Mesenchymal stem cell (in vitro differentiated cells and primary cell): ENCODE data around the gene PDZK1.
"Not testable (repeated sequence)": the region's sequence is repeated elsewhere in the genome, so short reads cannot be mapped to it uniquely, and the experiment has no call there.

Source experiments
- DNase-seq: peaks from one replicate; pipeline ENCODE4 v3.0.0-alpha.2; 2013
- H2AFZ ChIP-seq: one replicate; pipeline ENCODE4 v1.6.1; 2013; ENCODE audit warnings: low read depth, mild to moderate bottlenecking, control low read depth, inconsistent platforms, low read length, moderate library complexity
- H2AK5ac ChIP-seq: 2 replicates; pipeline ENCODE4 v1.6.1; 2013; ENCODE audit warnings: low read length, moderate library complexity, mild to moderate bottlenecking, inconsistent platforms; ENCODE audit not compliant: severe bottlenecking
- H2BK120ac ChIP-seq: one replicate; pipeline ENCODE4 v1.6.1; 2013; ENCODE audit warnings: low read depth, mild to moderate bottlenecking, inconsistent platforms, low read length, moderate library complexity
- H2BK12ac ChIP-seq, 2 experiments: one replicate each; pipeline ENCODE4 v1.6.1; 2013; ENCODE audit warnings: inconsistent platforms in 2 of 2, low read length in 2 of 2, mild to moderate bottlenecking in 2 of 2, moderate library complexity in 2 of 2, control low read depth in 1 of 2
- H2BK15ac ChIP-seq: one replicate; pipeline ENCODE4 v1.6.1; 2013; ENCODE audit warnings: mild to moderate bottlenecking, low read depth, inconsistent platforms; ENCODE audit not compliant: poor library complexity, severe bottlenecking
- H2BK5ac ChIP-seq: 2 replicates; pipeline ENCODE4 v1.6.1; 2013; ENCODE audit warnings: low read depth, mild to moderate bottlenecking, low read length, control low read depth, inconsistent platforms; ENCODE audit not compliant: poor library complexity, severe bottlenecking
- H3K14ac ChIP-seq, 2 experiments: one replicate each; pipeline ENCODE4 v1.6.1; 2013; ENCODE audit warnings: inconsistent platforms in 2 of 2, low read length in 2 of 2, control low read depth in 1 of 2, mild to moderate bottlenecking in 1 of 2, moderate library complexity in 1 of 2
- H3K18ac ChIP-seq, 2 experiments: one replicate each; pipeline ENCODE4 v1.6.1; 2013; ENCODE audit warnings: inconsistent platforms in 2 of 2, low read length in 2 of 2, control low read depth in 1 of 2, low read depth in 1 of 2, mild to moderate bottlenecking in 1 of 2
- H3K23ac ChIP-seq, 2 experiments: one replicate each; pipeline ENCODE4 v1.6.1; 2013; ENCODE audit warnings: inconsistent platforms in 2 of 2, low read length in 2 of 2, mild to moderate bottlenecking in 2 of 2, moderate library complexity in 2 of 2, control low read depth in 1 of 2
- H3K27ac ChIP-seq: 2 replicates; pipeline ENCODE4 v1.5.1; 2013; ENCODE audit warnings: mild to moderate bottlenecking, moderate library complexity, low read length, control low read depth, inconsistent platforms; ENCODE audit not compliant: poor library complexity, severe bottlenecking
- H3K27me3 ChIP-seq, 2 experiments: 2 replicates each; pipeline versions ENCODE4 v1.6.1 to v1.7.0; 2013; ENCODE audit warnings: low read length in 2 of 2, mild to moderate bottlenecking in 2 of 2, moderate library complexity in 2 of 2, control low read depth in 1 of 2, inconsistent platforms in 1 of 2; ENCODE audit not compliant: control insufficient read depth in 1 of 2, insufficient read depth in 1 of 2
- H3K36me3 ChIP-seq, 2 experiments: 2 replicates each; pipeline versions ENCODE4 v1.6.1 to v1.7.0; 2013; ENCODE audit warnings: low read length in 2 of 2, control low read depth in 1 of 2, inconsistent platforms in 1 of 2, low read depth in 1 of 2, mild to moderate bottlenecking in 1 of 2; ENCODE audit not compliant: insufficient read depth in 2 of 2, control insufficient read depth in 1 of 2
- H3K4ac ChIP-seq, 2 experiments: one replicate each; pipeline ENCODE4 v1.6.1; 2013; ENCODE audit warnings: inconsistent platforms in 2 of 2, low read length in 2 of 2, mild to moderate bottlenecking in 2 of 2, moderate library complexity in 2 of 2, control low read depth in 1 of 2, low read depth in 1 of 2
- H3K4me1 ChIP-seq: 2 replicates; pipeline ENCODE4 v1.6.1; 2013; ENCODE audit warnings: low read depth, low read length, control low read depth; ENCODE audit not compliant: control insufficient read depth, insufficient read depth
- H3K4me2 ChIP-seq: 2 replicates; pipeline ENCODE4 v1.6.1; 2013; ENCODE audit warnings: low read length, mild to moderate bottlenecking, inconsistent platforms; ENCODE audit not compliant: poor library complexity, severe bottlenecking
- H3K4me3 ChIP-seq, 2 experiments: 2 replicates each; pipeline versions ENCODE4 v1.5.1 to v1.7.0; 2013; ENCODE audit warnings: low read length in 2 of 2, mild to moderate bottlenecking in 2 of 2, control low read depth in 1 of 2, low read depth in 1 of 2; ENCODE audit not compliant: insufficient read depth in 1 of 2
- H3K79me1 ChIP-seq: replicated peaks from 2 replicates; pipeline ENCODE4 v1.6.1; 2013; ENCODE audit warnings: mild to moderate bottlenecking, control low read depth, low read length, inconsistent platforms; ENCODE audit not compliant: poor library complexity, severe bottlenecking
- H3K9ac ChIP-seq: 2 replicates; pipeline ENCODE4 v1.7.0; 2013; ENCODE audit warnings: mild to moderate bottlenecking, low read length, moderate library complexity
- H3K9me3 ChIP-seq: 2 replicates; pipeline ENCODE4 v1.7.0; 2013; ENCODE audit warnings: mild to moderate bottlenecking, low read length; ENCODE audit not compliant: control insufficient read depth
- H4K8ac ChIP-seq: one replicate; pipeline ENCODE4 v1.6.1; 2013; ENCODE audit warnings: inconsistent platforms, mild to moderate bottlenecking, low read length, moderate library complexity
- H4K91ac ChIP-seq: one replicate; pipeline ENCODE4 v1.6.1; 2013; ENCODE audit warnings: mild to moderate bottlenecking, low read length, inconsistent platforms
- WGBS: methylation state at CpG from one replicate; pipeline ENCODE4 v1.1.7; 2013; ENCODE audit warnings: mixed read lengths; 5-methylcytosine and 5-hydroxymethylcytosine counted together

Gene PDZK1

DNA sequence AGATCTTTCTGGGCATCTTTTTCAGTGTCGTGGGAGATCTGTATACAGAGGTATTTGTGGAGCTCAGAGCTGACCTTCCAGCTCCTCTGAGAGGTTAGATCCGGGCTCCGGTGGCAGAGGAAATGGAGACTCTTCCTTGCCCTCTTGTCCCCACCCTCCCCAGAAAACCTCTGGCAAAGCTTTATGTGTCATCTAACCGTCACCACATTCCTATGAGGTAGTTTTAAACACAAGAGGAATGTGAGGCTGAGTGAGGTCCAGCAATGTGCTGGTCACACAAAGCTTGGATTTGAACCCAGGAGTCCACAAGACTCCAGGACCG is 13.3 kb upstream of the PDZK1 start:
- Histone ChIP-seq H4K8ac (peak overlapping the region; percentile 21), H2BK15ac (no peak overlapping the region), H2AFZ (peak overlapping the region; percentile 69), H3K4me3 (peak overlapping the region in 1 of 2 experiments; percentile 76), H3K79me1 (no peaks in the 10 kb centered on the region), H2BK5ac (no peak overlapping the region), H3K23ac (no peak overlapping the region), H2AK5ac (no peak overlapping the region), H3K14ac (no peak overlapping the region), H2BK12ac (no peak overlapping the region), H3K18ac (peak overlapping the region in 1 of 2 experiments; percentile 50), H3K9ac (peak overlapping the region; percentile 90), H3K4me2 (peak overlapping the region; percentile 40), H3K9me3 (no peaks in the 10 kb centered on the region), H4K91ac (no peak overlapping the region), H3K27ac (peak overlapping the region; percentile 5), H3K27me3 (no peaks in the 10 kb centered on the region), H3K4ac (no peak overlapping the region), H2BK120ac (no peak overlapping the region), H3K4me1 (peaks cover 24% of the 10 kb centered on the region), H3K36me3 (no peaks in the 10 kb centered on the region)
- WGBS = 40% methylated on average over 3 of the region's 5 CpGs
- peak; percentile 77 for DNase-seq

GRCh38 chr1:145719230-145720079 is 12.3 kb upstream of the PDZK1 start, which contains the start of gene CD160:
TSS of gene CD160 (plus strand) at chr1:145719499. CDS start at chr1:145728328, 8,829 bp downstream.
- Histone ChIP-seq H3K79me1 (no peaks in the 10 kb centered on the region), H2AK5ac (peak within 1 kb of the TSS; percentile 31), H3K4me1 (peaks cover 28% of the 10 kb centered on the region), H3K9me3 (no peaks in the 10 kb centered on the region), H3K9ac (peak within 1 kb of the TSS; percentile 90), H3K36me3 (no peaks in the 10 kb centered on the region), H3K23ac (no peak within 1 kb of the TSS), H2BK120ac (no peak within 1 kb of the TSS), H4K91ac (no peak within 1 kb of the TSS), H2AFZ (no peak within 1 kb of the TSS), H3K27ac (peak within 1 kb of the TSS; percentile 5), H3K4me3 (no peak within 1 kb of the TSS), H4K8ac (no peak within 1 kb of the TSS), H2BK5ac (no peak within 1 kb of the TSS), H2BK15ac (no peak within 1 kb of the TSS), H2BK12ac (no peak within 1 kb of the TSS), H3K27me3 (no peaks in the 10 kb centered on the region), H3K4me2 (no peak within 1 kb of the TSS), H3K4ac (no peak within 1 kb of the TSS), H3K14ac (no peak within 1 kb of the TSS), H3K18ac (no peak within 1 kb of the TSS)
- DNase-seq = no peak
- 97% methylated on average over 10 of the region's 12 CpGs for WGBS

DNA sequence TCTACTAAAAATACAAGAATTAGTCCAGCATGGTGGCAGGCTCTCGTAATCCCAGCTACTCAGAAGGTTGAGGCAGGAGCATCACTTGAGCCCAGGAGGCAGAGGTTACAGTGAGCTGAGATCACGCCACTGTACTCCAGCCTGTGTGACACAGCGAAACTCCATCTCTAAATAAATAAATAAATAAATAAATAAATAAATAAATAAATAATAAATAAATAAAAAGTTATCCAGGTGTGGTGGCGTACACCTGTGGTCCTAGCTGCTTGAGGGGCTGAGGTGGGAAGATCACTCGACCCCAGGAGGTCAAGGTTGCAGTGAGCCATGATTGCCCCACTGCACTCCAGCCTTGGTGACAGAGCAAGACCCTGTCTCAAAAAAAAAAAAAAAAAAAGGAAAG is 11.3 kb upstream of the PDZK1 start:
- H2BK12ac ChIP-seq, H3K9ac ChIP-seq, H3K18ac ChIP-seq, H3K14ac ChIP-seq, H3K27ac ChIP-seq, H3K79me1 ChIP-seq, H2AFZ ChIP-seq, H3K23ac ChIP-seq, H3K27me3 ChIP-seq, H3K36me3 ChIP-seq, H2BK5ac ChIP-seq, H4K91ac ChIP-seq, H3K4me2 ChIP-seq, H3K4me3 ChIP-seq, DNase-seq, H4K8ac ChIP-seq, H2BK15ac ChIP-seq, H2AK5ac ChIP-seq, H2BK120ac ChIP-seq, H3K9me3 ChIP-seq, H3K4ac ChIP-seq: not testable (repeated sequence)
- WGBS = 91% methylated on average over 3 of the region's 5 CpGs
- H3K4me1 ChIP-seq = peaks cover 29% of the 10 kb centered on the region

- H3K27ac ChIP-seq = no peak overlapping the region
- 79% methylated on average over 1 of the region's 1 CpG for WGBS
- H2BK120ac ChIP-seq = no peak overlapping the region
- no peak overlapping the region for H3K4ac ChIP-seq
- no peak for DNase-seq
- H2BK5ac ChIP-seq = no peak overlapping the region
- H3K18ac ChIP-seq = no peak overlapping the region
- no peak overlapping the region for H4K91ac ChIP-seq
- H3K14ac ChIP-seq = no peak overlapping the region
- H3K27me3 ChIP-seq = no peaks in the 10 kb centered on the region
- no peak overlapping the region for H2BK15ac ChIP-seq
- H2BK12ac ChIP-seq = no peak overlapping the region
- H3K4me3 ChIP-seq = no peak overlapping the region
- H3K9ac ChIP-seq = no peak overlapping the region
- H3K4me2 ChIP-seq = no peak overlapping the region
- H3K9me3 ChIP-seq = no peaks in the 10 kb centered on the region
- no peak overlapping the region for H2AFZ ChIP-seq
- H3K79me1 ChIP-seq = no peaks in the 10 kb centered on the region
- H3K23ac ChIP-seq = no peak overlapping the region
- no peak overlapping the region for H4K8ac ChIP-seq
- H2AK5ac ChIP-seq = peak overlapping the region; percentile 79
- H3K36me3 ChIP-seq = no peaks in the 10 kb centered on the region
- peaks cover 29% of the 10 kb centered on the region for H3K4me1 ChIP-seq
Measured at GRCh38 chr1:145717833-145718232, 10.7 kb upstream of the PDZK1 start.
